Upper lobe of right lung (tissue), 1 donor: ENCODE measurements around the gene C9orf57. TPM values are rescaled to one million over a fixed set of nuclear protein-coding genes. Genes with fewer than 3 reads are reported as not detected.

ENCODE experiments used
- ATAC-seq: fragments of 200-7000 bp; cut with Tn5 transposase; one replicate; pipeline ENCODE4 v1.9.1; 2020; ENCODE audit warnings: mild to moderate bottlenecking, moderate library complexity
- DNase-seq: peaks from one replicate; pipeline ENCODE4 v3.0.0-alpha.2; 2020
- H3K27ac ChIP-seq: fragments of 200-600 bp; one replicate; pipeline ENCODE4 v1.8.0; 2022
- H3K27me3 ChIP-seq: fragments of 200-600 bp; one replicate; pipeline ENCODE4 v1.8.0; 2022; ENCODE audit warnings: mild to moderate bottlenecking
- H3K36me3 ChIP-seq: fragments of 200-600 bp; one replicate; pipeline ENCODE4 v1.8.0; 2022
- H3K4me1 ChIP-seq: fragments of 200-600 bp; one replicate; pipeline ENCODE4 v1.8.0; 2022
- H3K4me3 ChIP-seq: fragments of 200-600 bp; one replicate; pipeline ENCODE4 v1.8.0; 2022; ENCODE audit warnings: mild to moderate bottlenecking
- H3K9me3 ChIP-seq: fragments of 200-600 bp; one replicate; pipeline ENCODE4 v1.8.0; 2022
- intact Hi-C: fragments of 100-400 bp; cut with DNase I; formaldehyde crosslinking; loops from one replicate; pipeline ENCODE4 v1.11.0; 2022
- total RNA-seq: library from RNA; stranded (reverse); fragmentation: NEBNext Ultra II Directional; extraction: Animal tissue kit (Norgen Biotek cat#: 25700); gene quantifications from one replicate; pipeline ENCODE4 v1.2.1, GENCODE V29; 2021
- TF ChIP-seq, protein P1 (sequence below): fragments of 200-600 bp; IDR thresholded peaks from one replicate; pipeline ENCODE4 v1.8.0; 2022; ENCODE audit warnings: antibody characterized with exemption
- donor health status: DM: no; HTN: yes; CAD: no; lungs with severe emphysema.

The C9orf57 gene
- total RNA-seq, 1 donor from 2014 or later = not detected

DNA sequence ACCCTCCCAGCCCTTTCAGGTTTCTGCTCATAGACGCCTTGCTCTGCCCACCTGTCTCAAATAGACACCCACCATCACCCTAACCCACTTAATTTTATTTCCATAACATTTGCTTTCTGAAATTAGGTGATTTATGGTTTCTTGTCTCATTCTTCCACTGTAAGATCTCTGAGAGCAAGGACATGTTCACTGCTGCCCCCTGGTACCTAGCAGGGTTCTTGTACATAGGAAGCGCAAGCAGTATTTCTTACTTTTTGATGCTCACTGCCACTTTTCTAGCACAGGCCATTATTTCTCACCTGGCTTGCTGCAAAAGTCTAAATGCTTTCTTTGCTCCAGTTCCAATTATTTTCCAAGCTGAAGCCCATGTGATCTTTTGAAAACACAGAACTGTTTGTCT, 16.8 kb downstream of the C9orf57 start:
- H3K4me1 ChIP-seq = no peaks in the 10 kb centered on the region
- TF ChIP-seq, protein P1, sequence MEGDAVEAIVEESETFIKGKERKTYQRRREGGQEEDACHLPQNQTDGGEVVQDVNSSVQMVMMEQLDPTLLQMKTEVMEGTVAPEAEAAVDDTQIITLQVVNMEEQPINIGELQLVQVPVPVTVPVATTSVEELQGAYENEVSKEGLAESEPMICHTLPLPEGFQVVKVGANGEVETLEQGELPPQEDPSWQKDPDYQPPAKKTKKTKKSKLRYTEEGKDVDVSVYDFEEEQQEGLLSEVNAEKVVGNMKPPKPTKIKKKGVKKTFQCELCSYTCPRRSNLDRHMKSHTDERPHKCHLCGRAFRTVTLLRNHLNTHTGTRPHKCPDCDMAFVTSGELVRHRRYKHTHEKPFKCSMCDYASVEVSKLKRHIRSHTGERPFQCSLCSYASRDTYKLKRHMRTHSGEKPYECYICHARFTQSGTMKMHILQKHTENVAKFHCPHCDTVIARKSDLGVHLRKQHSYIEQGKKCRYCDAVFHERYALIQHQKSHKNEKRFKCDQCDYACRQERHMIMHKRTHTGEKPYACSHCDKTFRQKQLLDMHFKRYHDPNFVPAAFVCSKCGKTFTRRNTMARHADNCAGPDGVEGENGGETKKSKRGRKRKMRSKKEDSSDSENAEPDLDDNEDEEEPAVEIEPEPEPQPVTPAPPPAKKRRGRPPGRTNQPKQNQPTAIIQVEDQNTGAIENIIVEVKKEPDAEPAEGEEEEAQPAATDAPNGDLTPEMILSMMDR = no peak
- no peaks in the 10 kb centered on the region for H3K9me3 ChIP-seq
- no peaks in the 10 kb centered on the region for H3K27me3 ChIP-seq
- H3K4me3 ChIP-seq = no peak overlapping the region
- intact Hi-C loops = no loop called here
- DNase-seq (no peak), ATAC-seq (no peak)
- no peaks in the 10 kb centered on the region for H3K36me3 ChIP-seq
- H3K27ac ChIP-seq = no peak overlapping the region

DNA sequence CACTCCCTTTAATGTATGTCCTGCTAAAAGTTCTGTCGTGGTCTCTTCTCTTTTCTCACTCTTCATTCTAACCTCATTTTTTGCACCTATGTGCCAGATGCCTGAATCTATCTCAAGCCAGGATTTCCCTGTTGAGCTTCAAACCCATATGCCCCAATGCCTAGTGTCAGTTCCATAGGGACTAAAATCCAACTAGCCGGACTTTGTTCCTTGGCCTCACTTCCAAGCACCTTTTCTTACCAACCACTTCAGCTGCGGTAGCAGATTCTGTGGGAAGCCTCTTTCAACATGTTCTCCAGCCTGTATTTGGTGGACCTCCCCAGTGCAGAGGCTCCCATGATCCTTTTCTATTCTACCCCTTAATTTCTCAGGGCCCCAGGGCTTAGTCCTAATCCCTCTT, 17.5 kb downstream of the C9orf57 start:
- H3K4me1 ChIP-seq = no peaks in the 10 kb centered on the region
- intact Hi-C loops = no loop called here
- H3K27me3 ChIP-seq = no peaks in the 10 kb centered on the region
- ATAC-seq = no peak
- no peaks in the 10 kb centered on the region for H3K36me3 ChIP-seq
- no peaks in the 10 kb centered on the region for H3K9me3 ChIP-seq
- H3K4me3 ChIP-seq = no peak overlapping the region
- TF ChIP-seq, protein P1 = no peak
- no peak for DNase-seq
- no peak overlapping the region for H3K27ac ChIP-seq

DNA sequence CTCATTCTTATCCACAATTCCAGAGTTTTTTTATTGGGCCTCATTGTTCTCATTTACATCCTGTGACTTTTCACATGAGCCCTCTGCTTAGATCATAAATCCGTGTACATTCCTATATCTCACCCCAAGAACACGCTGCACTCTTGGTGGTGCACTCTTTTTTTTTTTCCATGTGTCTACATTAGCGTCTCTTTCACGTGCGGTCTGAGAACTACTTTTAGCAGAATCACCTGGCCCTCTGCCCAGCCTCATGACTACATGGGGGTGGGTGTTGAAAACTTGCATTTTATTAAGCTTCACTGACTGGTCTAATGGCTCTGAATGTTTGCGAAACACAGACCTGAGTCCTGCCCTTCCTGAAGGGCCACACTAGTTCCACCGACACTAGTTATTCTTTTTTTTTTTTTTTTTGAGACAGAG, 18.6 kb downstream of the C9orf57 start:
- H3K4me1 ChIP-seq = no peaks in the 10 kb centered on the region
- TF ChIP-seq, protein P1 = no peak
- ATAC-seq = peak; percentile 76
- no peaks in the 10 kb centered on the region for H3K27me3 ChIP-seq
- H3K36me3 ChIP-seq = no peaks in the 10 kb centered on the region
- DNase-seq = peak; percentile 81
- no peaks in the 10 kb centered on the region for H3K9me3 ChIP-seq
- H3K4me3 ChIP-seq = no peak overlapping the region
- intact Hi-C loops = no loop called here
- H3K27ac ChIP-seq = no peak overlapping the region

DNA sequence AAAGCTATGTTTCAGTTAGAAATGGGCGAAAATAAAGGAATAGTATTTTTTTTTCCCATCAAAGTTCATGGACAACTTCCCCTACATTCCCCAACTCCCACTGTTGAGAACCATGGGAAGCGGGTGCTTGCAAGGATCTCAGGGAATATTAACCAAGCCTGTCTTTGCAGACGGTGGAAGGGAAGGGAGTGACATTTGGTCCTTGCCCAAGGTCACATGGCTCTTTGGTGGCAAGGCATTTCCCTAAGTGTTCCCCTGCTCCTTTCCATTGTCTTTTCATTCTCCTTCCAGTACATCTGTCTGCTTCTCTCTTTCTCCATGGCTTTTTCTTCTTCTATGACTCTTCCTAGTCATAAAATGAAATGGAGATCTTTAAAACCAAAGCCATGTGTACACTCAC, 19.0 kb downstream of the C9orf57 start:
- H3K9me3 ChIP-seq = no peaks in the 10 kb centered on the region
- H3K4me3 ChIP-seq = no peak overlapping the region
- ATAC-seq (no peak), DNase-seq (no peak)
- H3K27ac ChIP-seq = no peak overlapping the region
- intact Hi-C loops = no loop called here
- H3K36me3 ChIP-seq = no peaks in the 10 kb centered on the region
- H3K27me3 ChIP-seq = no peaks in the 10 kb centered on the region
- H3K4me1 ChIP-seq = no peaks in the 10 kb centered on the region
- TF ChIP-seq, protein P1 = no peak

DNA sequence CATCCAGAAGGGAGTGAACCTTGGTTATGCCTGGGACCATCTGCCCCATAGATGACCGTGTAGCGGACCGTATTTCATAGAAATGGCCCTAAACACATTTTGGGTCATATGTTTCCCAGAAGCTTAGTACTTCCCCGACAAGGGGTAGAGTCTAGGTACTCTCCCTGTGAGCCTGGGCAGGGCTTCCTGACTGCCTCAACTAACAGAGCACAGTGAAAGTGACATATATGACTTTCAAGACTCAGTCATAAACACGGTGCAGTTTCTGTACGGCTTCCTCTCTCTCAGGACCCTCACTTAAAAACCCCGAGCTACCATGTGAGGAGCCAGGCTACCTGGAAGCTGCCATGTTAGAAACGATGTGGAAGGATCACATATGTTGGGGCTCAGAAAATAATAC, 20.9 kb downstream of the C9orf57 start:
- Histone ChIP-seq H3K4me3 (no peak overlapping the region), H3K4me1 (no peaks in the 10 kb centered on the region), H3K36me3 (no peaks in the 10 kb centered on the region), H3K27ac (no peak overlapping the region), H3K9me3 (no peaks in the 10 kb centered on the region), H3K27me3 (no peaks in the 10 kb centered on the region)
- ATAC-seq = no peak
- TF ChIP-seq, protein P1 = no peak
- intact Hi-C loops = loop anchor here (5.0 kb wide), 1 partner anchor 233 kb away; no protein-coding TSS in a partner anchor
- no peak for DNase-seq

DNA sequence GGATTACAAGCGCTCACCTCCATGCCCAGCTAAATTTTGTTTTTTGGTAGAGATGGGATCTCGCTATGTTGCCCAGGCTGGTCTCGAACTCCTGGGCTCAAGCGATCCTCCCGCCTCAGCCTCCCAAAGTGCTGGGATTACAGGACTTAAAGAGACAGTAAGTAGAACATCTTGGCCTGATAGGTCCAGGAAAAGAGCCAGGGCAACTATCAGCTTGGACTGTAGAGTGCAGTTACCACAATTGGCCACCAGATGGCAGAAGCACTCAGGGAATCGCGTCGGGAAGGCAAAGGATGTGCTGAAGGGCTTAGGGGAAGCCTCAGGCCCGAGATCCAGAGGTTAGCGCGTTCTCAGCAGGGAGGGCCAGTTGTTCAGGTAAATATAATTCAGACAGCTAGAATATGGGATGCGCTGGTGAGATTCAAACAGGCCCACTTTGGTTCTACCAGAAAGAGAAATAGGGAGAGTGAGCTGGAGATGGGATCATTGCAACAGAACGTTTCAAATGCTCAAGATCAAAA, 21.5 kb downstream of the C9orf57 start:
- DNase-seq (peak; percentile 75), ATAC-seq (peak; percentile 94)
- H3K4me1 ChIP-seq = no peaks in the 10 kb centered on the region
- intact Hi-C loops = loop anchor here (5.0 kb wide), 1 partner anchor 233 kb away; no protein-coding TSS in a partner anchor
- no peaks in the 10 kb centered on the region for H3K36me3 ChIP-seq
- no peak overlapping the region for H3K27ac ChIP-seq
- TF ChIP-seq, protein P1 = peak; percentile 98
- H3K27me3 ChIP-seq = no peaks in the 10 kb centered on the region
- H3K9me3 ChIP-seq = no peaks in the 10 kb centered on the region
- no peak overlapping the region for H3K4me3 ChIP-seq
